PC-9 (cell line): Measurements from ENCODE around the gene TNIP2. TPM values are rescaled to one million over a fixed set of nuclear protein-coding genes. Genes with fewer than 3 reads are reported as not detected.

Experiments
- BruUV-seq: library from RNA; stranded (reverse); fragments of 400-500 nt; replicated peaks from 2 replicates; lab custom pipeline; 2021; lab: Mats Ljungman, UMichigan
- CTCF ChIA-PET: fragments of 300-600 bp; sonication (Branson Sonifier 250); formaldehyde crosslinking; loops from one replicate; lab custom pipeline; 2022; ENCODE audit warnings: antibody characterized with exemption; lab: Charles Lee
- POLR2A ChIA-PET: fragments of 300-600 bp; sonication (Branson Sonifier 250); formaldehyde crosslinking; loops from one replicate; lab custom pipeline; 2022; ENCODE audit warnings: antibody characterized with exemption; ENCODE audit not compliant: unreplicated experiment; lab: Charles Lee
- DNase-seq, 2 experiments: peaks; one replicate each; pipeline versions ENCODE4 v3.0.0 to v3.0.0-alpha.2; 2015 to 2022; ENCODE audit warnings: mixed read lengths in 1 of 2
- H2AFZ ChIP-seq: fragments of 200-600 bp; sonication (generic); 2 replicates; pipeline ENCODE4 v1.8.1; 2017; ENCODE audit warnings: antibody characterized with exemption
- H3F3A ChIP-seq: fragments of 200-600 bp; sonication (generic); 2 replicates; pipeline ENCODE4 v1.8.1; 2017; ENCODE audit warnings: antibody characterized with exemption, mild to moderate bottlenecking, low read depth; ENCODE audit not compliant: insufficient read depth
- H3K27ac ChIP-seq: fragments of 200-600 bp; sonication (generic); 2 replicates; pipeline ENCODE4 v1.6.1; 2016; ENCODE audit warnings: mixed run types
- H3K27me3 ChIP-seq: fragments of 200-600 bp; sonication (generic); 2 replicates; pipeline ENCODE4 v1.6.1; 2016; ENCODE audit warnings: low read depth, mixed run types; ENCODE audit not compliant: insufficient read depth
- H3K36me3 ChIP-seq: fragments of 200-600 bp; sonication (generic); 2 replicates; pipeline ENCODE4 v1.6.1; 2016; ENCODE audit warnings: low read depth, mixed run types
- H3K4me1 ChIP-seq: fragments of 200-600 bp; sonication (generic); replicated peaks from 2 replicates; pipeline ENCODE4 v1.6.1; 2016; ENCODE audit warnings: mixed run types; ENCODE audit not compliant: insufficient read depth
- H3K4me2 ChIP-seq: fragments of 200-600 bp; sonication (generic); 2 replicates; pipeline ENCODE4 v1.6.1; 2017; ENCODE audit warnings: mixed run types
- H3K4me3 ChIP-seq: fragments of 200-600 bp; sonication (generic); 2 replicates; pipeline ENCODE4 v1.6.1; 2016; ENCODE audit warnings: mixed run types
- H3K79me2 ChIP-seq: fragments of 200-600 bp; sonication (generic); 2 replicates; pipeline ENCODE4 v1.6.1; 2017; ENCODE audit warnings: low read depth, mixed run types
- H3K9me2 ChIP-seq: fragments of 200-600 bp; sonication (generic); 2 replicates; pipeline ENCODE4 v1.8.1; 2017; ENCODE audit warnings: mild to moderate bottlenecking; ENCODE audit not compliant: insufficient read depth
- H3K9me3 ChIP-seq: fragments of 200-600 bp; sonication (generic); 2 replicates; pipeline ENCODE4 v1.8.1; 2016; ENCODE audit warnings: low read depth; ENCODE audit not compliant: insufficient read depth
- H4K20me1 ChIP-seq: fragments of 200-600 bp; sonication (generic); 2 replicates; pipeline ENCODE4 v1.8.1; 2017; ENCODE audit not compliant: insufficient read depth
- CTCF ChIP-seq: fragments of 200-600 bp; sonication (generic); conservative IDR thresholded peaks from 2 replicates; pipeline ENCODE4 v1.6.1; 2017; ENCODE audit warnings: mixed run types, antibody characterized with exemption, mild to moderate bottlenecking, moderate library complexity
- EZH2 ChIP-seq: fragments of 200-600 bp; sonication (generic); IDR thresholded peaks from 2 replicates; pipeline ENCODE4 v1.8.0; 2017; ENCODE audit warnings: antibody characterized with exemption, low read depth
- intact Hi-C: fragments of 100-400 bp; cut with micrococcal nuclease; formaldehyde crosslinking; loops from one replicate; pipeline ENCODE4 v1.10.0; 2022; ENCODE audit not compliant: unreplicated experiment
- total RNA-seq: library from RNA; stranded (reverse); gene quantifications from 2 replicates; pipeline ENCODE4 v1.2.3, GENCODE V29; 2021

The TNIP2 gene
- total RNA-seq, 1 experiment from 2014 or later: 37.1 TPM

- Histone ChIP-seq H3K9me3 (no peaks in the 10 kb centered on the region), H3K27ac (no peak overlapping the region), H3K79me2 (no peaks in the 10 kb centered on the region), H3F3A (peaks cover 8% of the 10 kb centered on the region; the same call in 1 of the 2 replicates), H4K20me1 (no peaks in the 10 kb centered on the region), H2AFZ (no peak overlapping the region), H3K36me3 (no peaks in the 10 kb centered on the region; the same call in 1 of the 2 replicates), H3K4me2 (no peak overlapping the region), H3K27me3 (no peaks in the 10 kb centered on the region), H3K9me2 (no peaks in the 10 kb centered on the region), H3K4me1 (peaks cover 15% of the 10 kb centered on the region), H3K4me3 (no peak overlapping the region)
- DNase-seq: no peak
- POLR2A ChIA-PET: no interaction called here
- intact Hi-C loops: no loop called here
- CTCF ChIA-PET: no interaction called here
- BruUV-seq: no TSS peak
- TF ChIP-seq EZH2: no peak
- no peak for TF ChIP-seq CTCF
These were observed 11.4 kb downstream of the TNIP2 start for GRCh38 chr4:2744576-2745270.

GRCh38 chr4:2743518-2744445, 12.4 kb downstream of the TNIP2 start:
- DNase-seq: no peak
- no TSS peak for BruUV-seq
- ChIA-PET CTCF (no interaction called here), POLR2A (no interaction called here)
- no peaks in the 10 kb centered on the region for H3K9me2 ChIP-seq
- no peaks in the 10 kb centered on the region for H3K79me2 ChIP-seq
- no peak overlapping the region for H3K4me2 ChIP-seq
- intact Hi-C loops: no loop called here
- no peak overlapping the region for H3K4me3 ChIP-seq
- H2AFZ ChIP-seq: no peak overlapping the region
- H3K4me1 ChIP-seq: peaks cover 15% of the 10 kb centered on the region
- peaks cover 8% of the 10 kb centered on the region; the same call in 1 of the 2 replicates for H3F3A ChIP-seq
- no peaks in the 10 kb centered on the region for H3K27me3 ChIP-seq
- no peak overlapping the region for H3K27ac ChIP-seq
- no peaks in the 10 kb centered on the region; the same call in 1 of the 2 replicates for H3K36me3 ChIP-seq
- no peaks in the 10 kb centered on the region for H3K9me3 ChIP-seq
- TF ChIP-seq EZH2: no peak
- TF ChIP-seq CTCF: no peak
- no peaks in the 10 kb centered on the region for H4K20me1 ChIP-seq

GRCh38 chr4:2742823-2743517, 13.2 kb downstream of the TNIP2 start:
- Histone ChIP-seq H3K27ac (no peak overlapping the region), H3K79me2 (no peaks in the 10 kb centered on the region), H3K9me2 (no peaks in the 10 kb centered on the region), H3K9me3 (no peaks in the 10 kb centered on the region), H3F3A (peaks cover 8% of the 10 kb centered on the region; the same call in 1 of the 2 replicates), H3K4me2 (no peak overlapping the region), H3K4me1 (peaks cover 15% of the 10 kb centered on the region), H3K27me3 (no peaks in the 10 kb centered on the region), H3K4me3 (no peak overlapping the region), H3K36me3 (no peaks in the 10 kb centered on the region; the same call in 1 of the 2 replicates), H2AFZ (no peak overlapping the region), H4K20me1 (no peaks in the 10 kb centered on the region)
- intact Hi-C loops: no loop called here
- TF ChIP-seq EZH2 (no peak), CTCF (no peak)
- ChIA-PET CTCF (no interaction called here), POLR2A (no interaction called here)
- DNase-seq: peak in 1 of 2 experiments; percentile 39
- BruUV-seq: no TSS peak
